Muscle of back (tissue), 10 donors: ENCODE data around the gene ALAS2. TPM values are rescaled to one million over a fixed set of nuclear protein-coding genes. Genes with fewer than 3 reads are reported as not detected.

ENCODE experiments used
- polyA plus RNA-seq, 10 donors: library from polyadenylated mRNA; unstranded; fragments of 120-200 nt; gene quantifications; one replicate each; pipeline ENCODE4 v1.2.1, GENCODE V29; 2013; ENCODE audit not compliant: insufficient read length in 10 of 10

Gene ALAS2
- polyA plus RNA-seq, 10 donors: 19.2 to 181 (median 34.3) TPM

Other genes starting within 250 kb of the ALAS2 start
- gene ITIH6, start 232.7 kb downstream of the ALAS2 start, polyA plus RNA-seq: 1 to 10 TPM in 3 of 10 donors, under 1 TPM in 7; 0.58 to 1.4 (median 0.86) TPM
- 1,000 to 10,000 TPM in 1 of 10 donors, 100 to 1,000 TPM in 9; 791 to 1,000 (median 915) TPM for gene MAGED2, start 223.2 kb downstream of the ALAS2 start, polyA plus RNA-seq
- gene TRO, start 110.2 kb downstream of the ALAS2 start, polyA plus RNA-seq: 100 to 1,000 TPM in 5 of 10 donors, 10 to 100 TPM in 5; 87.0 to 147 (median 111) TPM
- gene PFKFB1, start 36.8 kb downstream of the ALAS2 start, polyA plus RNA-seq: 1 to 10 TPM in 1 of 10 donors, under 1 TPM in 9; 0.18 to 1.7 (median 0.72) TPM
- 10 to 100 TPM in 2 of 10 donors, 1 to 10 TPM in 8; 7.3 to 11.9 (median 9.7) TPM for gene APEX2, start 30.6 kb downstream of the ALAS2 start, polyA plus RNA-seq
- gene PAGE2B, start 44.1 kb upstream of the ALAS2 start, polyA plus RNA-seq: under 1 TPM in 4 of 10 donors, not detected in 6; 0.33 to 0.95 (median 0.53) TPM
- not detected for gene PAGE2, start 58.0 kb upstream of the ALAS2 start, polyA plus RNA-seq
- not detected for gene PAGE5, start 189.4 kb upstream of the ALAS2 start, polyA plus RNA-seq
- gene PAGE3, start 233.9 kb upstream of the ALAS2 start, polyA plus RNA-seq: not detected